Measurements from ENCODE around the gene MYRIP.

GRCh38 chr3:39903253-39903652, 93.8 kb downstream of the MYRIP start:
- TF ChIP-seq ARNT (IDR thresholded peaks at IDR 0.05): no peak
- TF ChIP-seq TARDBP (IDR thresholded peaks at IDR 0.05): no peak
- TF ChIP-seq SUZ12 (IDR thresholded peaks at IDR 0.05): no peak
- TF ChIP-seq FOXA1 (IDR thresholded peaks at IDR 0.05): no peak
- TF ChIP-seq SP1 (IDR thresholded peaks at IDR 0.05): no peak
- TF ChIP-seq PKNOX1 (IDR thresholded peaks at IDR 0.05): no peak
- TF ChIP-seq LEF1 (IDR thresholded peaks at IDR 0.05; ENCODE audit: borderline replicate concordance): no peak
- TF ChIP-seq ELF4 (IDR thresholded peaks at IDR 0.05): no peak
- no peak for TF ChIP-seq NFRKB (IDR thresholded peaks at IDR 0.05)
- TF ChIP-seq L3MBTL2 (conservative IDR thresholded peaks at IDR 0.05): no peak
- TF ChIP-seq FOXM1 (IDR thresholded peaks at IDR 0.05; ENCODE audit: borderline replicate concordance): no peak
- TF ChIP-seq BHLHE40 (IDR thresholded peaks at IDR 0.05; ENCODE audit: borderline replicate concordance): no peak
- TF ChIP-seq CTBP1 (IDR thresholded peaks at IDR 0.05; ENCODE audit: borderline replicate concordance): no peak
- TF ChIP-seq HDGF (IDR thresholded peaks at IDR 0.05; ENCODE audit: borderline replicate concordance): no peak
